K562 (cell line): ENCODE measurements around the gene GCK. TPM values are rescaled to one million over a fixed set of nuclear protein-coding genes. Genes with fewer than 3 reads are reported as not detected.

Experiments used
- ATAC-seq: fragments of 200-7000 bp; cut with Tn5 transposase; 3 replicates; pipeline ENCODE4 v1.9.1; 2020; ENCODE audit warnings: moderate library complexity
- BruUV-seq: library from RNA; stranded (reverse); fragments of 400-500 nt; replicated peaks from 2 replicates; lab custom pipeline; 2021; lab: Mats Ljungman, UMichigan
- CTCF ChIA-PET: fragments of 300-600 bp; formaldehyde crosslinking; extraction: SDS; loops from one replicate; lab custom pipeline; 2021; ENCODE audit warnings: low intra/inter-chr PET ratio; lab: Yijun Ruan, JAX
- POLR2A ChIA-PET: fragments of 300-600, 350-650 bp; sonication (Branson Sonifier 250); formaldehyde crosslinking; extraction: SDS; loops from one replicate; lab custom pipeline; 2021; ENCODE audit warnings: antibody characterized with exemption, inconsistent platforms; lab: Yijun Ruan, JAX
- DNase-seq, 4 experiments: peaks; one replicate each; pipeline versions ENCODE4 v3.0.0 to v3.0.0-alpha.2; 2011 to 2018; ENCODE audit warnings: low spot score in 3 of 4, mixed read lengths in 3 of 4; ENCODE audit errors: extremely low read depth in 1 of 4
- FAIRE-seq: peaks from 2 replicates; lab custom pipeline; 2011; peaks lifted over from hg19 to GRCh38; lab: Jason Lieb, UNC
- H2AFZ ChIP-seq: 2 replicates; pipeline ENCODE4 v1.6.0; 2011; ENCODE audit warnings: low read depth, low read length, control low read depth, inconsistent platforms
- H3K27ac ChIP-seq: fragments of 200-600 bp; 3 replicates; pipeline ENCODE4 v1.8.0; 2011; ENCODE audit warnings: low read depth, mild to moderate bottlenecking, control low read depth, inconsistent platforms, low read length, moderate library complexity, mixed read lengths; ENCODE audit errors: extremely low read depth
- H3K27me3 ChIP-seq, 2 experiments: fragments of 300-600 bp in 1 of 2; 2 replicates in 1 of 2; 3 replicates in 1 of 2; pipeline versions ENCODE4 v1.6.0 to v1.8.0; 2011; ENCODE audit warnings: inconsistent platforms in 2 of 2, low read length in 2 of 2, mild to moderate bottlenecking in 1 of 2, mixed read lengths in 1 of 2, moderate library complexity in 1 of 2; ENCODE audit not compliant: control insufficient read depth in 2 of 2, insufficient read depth in 2 of 2
- H3K36me3 ChIP-seq: fragments of 300-600 bp; 3 replicates; pipeline ENCODE4 v1.8.0; 2011; ENCODE audit warnings: mild to moderate bottlenecking, low read length, inconsistent platforms; ENCODE audit not compliant: control insufficient read depth, insufficient read depth
- H3K4me1 ChIP-seq, 2 experiments: fragments of 200-600 bp in 1 of 2; replicated peaks in 1 of 2; 2 replicates in 1 of 2; 3 replicates in 1 of 2; pipeline versions ENCODE4 v1.5.1 to v1.8.0; 2011; ENCODE audit warnings: inconsistent platforms in 2 of 2, low read length in 2 of 2, mild to moderate bottlenecking in 1 of 2, mixed read lengths in 1 of 2, moderate library complexity in 1 of 2; ENCODE audit not compliant: control insufficient read depth in 2 of 2, insufficient read depth in 2 of 2
- H3K4me2 ChIP-seq: 2 replicates; pipeline ENCODE4 v1.6.1; 2011; ENCODE audit warnings: low read length, control low read depth, inconsistent platforms, mixed read lengths; ENCODE audit not compliant: insufficient read depth
- H3K4me3 ChIP-seq: fragments of 200-600 bp; sonication (generic), shearing (Covaris generic); 2 replicates; pipeline ENCODE4 v1.5.1; 2016; ENCODE audit warnings: control low read depth, inconsistent platforms
- H3K79me2 ChIP-seq: fragments of 200-600 bp; 3 replicates; pipeline ENCODE4 v1.8.0; 2011; ENCODE audit warnings: low read length, inconsistent platforms; ENCODE audit not compliant: control insufficient read depth, insufficient read depth
- H3K9ac ChIP-seq, 2 experiments: 2 replicates each; pipeline versions ENCODE4 v1.6.0 to v1.6.1; 2011; ENCODE audit warnings: low read depth in 2 of 2, low read length in 2 of 2, control low read depth in 1 of 2, inconsistent platforms in 1 of 2, mild to moderate bottlenecking in 1 of 2, mixed read lengths in 1 of 2; ENCODE audit not compliant: insufficient read depth in 1 of 2
- H3K9me1 ChIP-seq: one replicate; pipeline ENCODE4 v1.6.0; 2011; ENCODE audit warnings: inconsistent platforms, mild to moderate bottlenecking, low read length, moderate library complexity; ENCODE audit not compliant: control insufficient read depth, insufficient read depth
- H3K9me3 ChIP-seq: replicated peaks from 2 replicates; pipeline ENCODE4 v1.5.1; 2011; ENCODE audit warnings: low read depth, low read length, inconsistent platforms; ENCODE audit not compliant: control insufficient read depth, insufficient read depth
- H4K20me1 ChIP-seq: replicated peaks from 2 replicates; pipeline ENCODE4 v1.6.1; 2011; ENCODE audit warnings: low read length, inconsistent platforms, mixed read lengths; ENCODE audit not compliant: control insufficient read depth, insufficient read depth
- ARHGAP35 ChIP-seq: fragments of 450-650 bp; IDR thresholded peaks from 2 replicates; pipeline ENCODE4 v1.6.1; 2018; ENCODE audit not compliant: partially characterized antibody
- CTBP1 ChIP-seq: fragments of 450-650 bp; IDR thresholded peaks from 2 replicates; pipeline ENCODE4 v1.6.1; 2016; ENCODE audit warnings: borderline replicate concordance
- FOXJ2 ChIP-seq: fragments of 200-800 bp; sonication (Bioruptor generic); IDR thresholded peaks from 2 replicates; pipeline ENCODE4 v1.6.1; 2016; ENCODE audit warnings: missing genetic modification characterization, missing compliant biosample characterization
- HDAC1 ChIP-seq, 2 experiments: fragments of 450-650 bp; IDR thresholded peaks; 2 replicates each; pipeline ENCODE4 v1.6.1; 2016 to 2017; ENCODE audit warnings: inconsistent platforms in 1 of 2, mild to moderate bottlenecking in 1 of 2, moderate library complexity in 1 of 2
- HLTF ChIP-seq: fragments of 450-650 bp; IDR thresholded peaks from 2 replicates; pipeline ENCODE4 v1.6.1; 2016
- KDM2B ChIP-seq: fragments of 250-450 bp; sonication (Bioruptor Pico); IDR thresholded peaks from 2 replicates; pipeline ENCODE4 v1.8.0; 2021; ENCODE audit warnings: mild to moderate bottlenecking, moderate library complexity
- NR2C2 ChIP-seq, 2 experiments: fragments of 200-800 bp in 1 of 2; sonication (Bioruptor generic) in 1 of 2; sonication (generic) in 1 of 2; formaldehyde crosslinking in 1 of 2; IDR thresholded peaks; 2 replicates each; pipeline versions ENCODE4 v1.6.1 to v1.8.0; 2016 to 2022; ENCODE audit warnings: mild to moderate bottlenecking in 1 of 2, missing compliant biosample characterization in 1 of 2, missing genetic modification characterization in 1 of 2, missing genetic modification reagents in 1 of 2
- POLR2A ChIP-seq: fragments of 450-650 bp; conservative IDR thresholded peaks from 2 replicates; pipeline ENCODE4 v1.6.1; 2016
- RBM34 ChIP-seq: fragments of 200-400 bp; formaldehyde crosslinking; IDR thresholded peaks from 2 replicates; pipeline ENCODE4 v1.6.1; 2018; ENCODE audit warnings: low read length, borderline replicate concordance; ENCODE audit not compliant: insufficient read depth
- SRSF9 ChIP-seq: fragments of 200-400 bp; formaldehyde crosslinking; IDR thresholded peaks from 2 replicates; pipeline ENCODE4 v1.6.1; 2017; ENCODE audit warnings: low read depth, low read length, borderline replicate concordance
- ZBTB2 ChIP-seq: fragments of 450-650 bp; IDR thresholded peaks from 2 replicates; pipeline ENCODE4 v1.6.1; 2016; ENCODE audit warnings: antibody characterized with exemption
- ZNF699 ChIP-seq: fragments of 250-450 bp; sonication (Bioruptor Pico); IDR thresholded peaks from 2 replicates; pipeline ENCODE4 v1.8.0; 2021; ENCODE audit warnings: mild to moderate bottlenecking, moderate library complexity; ENCODE audit not compliant: insufficient replicate concordance
- ZNF76 ChIP-seq: fragments of 250-450 bp; sonication (Bioruptor Pico); IDR thresholded peaks from 2 replicates; pipeline ENCODE4 v1.4.0; 2020; ENCODE audit warnings: mild to moderate bottlenecking, moderate library complexity, borderline replicate concordance
- WGBS: fragments of 100-300 bp; shearing (Covaris generic); methylation state at CpG from one replicate; pipeline ENCODE4 v1.1.6; 2016; ENCODE audit warnings: low coverage, mixed read lengths; ENCODE audit not compliant: insufficient coverage; ENCODE audit errors: missing lambda C conversion rate; 5-methylcytosine and 5-hydroxymethylcytosine counted together
- in situ Hi-C: fragments of 300-500 bp; cut with MboI; formaldehyde crosslinking; loops from 4 replicates; pipeline ENCODE4 v1.15.0; 2018; ENCODE audit warnings: inconsistent platforms, mixed read lengths
- intact Hi-C: fragments of 100-400 bp; cut with micrococcal nuclease; formaldehyde crosslinking; loops from 2 replicates; pipeline ENCODE4 v1.14.2; 2022
- polyA plus RNA-seq, 8 experiments: library from polyadenylated mRNA; depleted of rRNA in 4 of 8; stranded (reverse) in 5 of 8; unstranded in 3 of 8; fragments of >200 nt; fragmentation: Nextera tagmentation in 2 of 8; fragmentation: Illumina TruSeq in 1 of 8; extraction: Ambion mirVana in 2 of 8; extraction: Trizol in 1 of 8; gene quantifications; 2 replicates each; pipeline versions ENCODE4 v1.2.1 to v1.2.3, GENCODE V29; 2011 to 2014; ENCODE audit warnings: inconsistent platforms in 1 of 8, missing spikeins in 1 of 8
- total RNA-seq, 7 experiments: library from RNA; depleted of rRNA in 6 of 7; stranded (reverse); fragments of >200 nt in 6 of 7; fragmentation: Illumina TruSeq in 2 of 7; extraction: Trizol in 2 of 7; gene quantifications; 2 replicates each; pipeline versions ENCODE4 v1.2.1 to v1.2.3, GENCODE V29; 2011 to 2021; ENCODE audit warnings: low replicate concordance in 1 of 7

The GCK gene
- total and polyA plus RNA-seq, 9 of the 15 experiments (the other 6 are each of a cell fraction or from before 2014, with no cell fraction given): 0.11 to 0.55 (median 0.16) TPM; not detected in 3

DNA sequence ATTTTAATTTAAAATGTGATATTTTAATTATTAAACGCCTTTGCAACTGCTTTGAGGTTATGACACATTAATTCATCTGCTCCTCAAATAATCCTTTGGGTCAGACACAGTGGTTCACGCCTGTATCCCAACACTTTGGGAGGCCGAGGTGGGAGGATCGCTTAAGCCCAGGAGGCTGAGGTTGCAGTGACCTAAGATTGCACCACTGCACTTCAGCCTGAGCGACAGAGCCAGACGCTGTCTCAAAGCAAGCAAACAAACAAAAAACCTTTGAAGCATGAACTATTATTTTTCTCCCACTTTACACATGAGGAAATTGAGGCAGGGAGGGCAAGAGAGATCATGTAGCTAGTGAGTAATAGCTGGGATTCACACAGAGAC, 64.4 kb downstream of the GCK start (continued):
- no peak for TF ChIP-seq KDM2B (CRISPR knock-in tag)
- no peak for TF ChIP-seq ARHGAP35
- no peak for TF ChIP-seq ZNF699 (CRISPR knock-in tag)
- TF ChIP-seq POLR2A: no peak
- no peak for TF ChIP-seq SRSF9
- no peak for TF ChIP-seq HLTF

- in situ Hi-C loops: no loop called here
- FAIRE-seq: peak; percentile 82
- TF ChIP-seq RBM34 (peak; percentile 92; the same call in 1 of the 2 replicates), POLR2A (peak; percentile 84), ZBTB2 (peak; percentile 11; the same call in 1 of the 2 replicates), NR2C2 (CRISPR knock-in tag; IDR thresholded peaks at IDR 0.05) (no peak), NR2C2 (tag; IDR thresholded peaks at IDR 0.05) (peak; percentile 44; the same call in 1 of the 2 replicates), ZNF76 (no peak), CTBP1 (peak; percentile 86), HDAC1 (IDR thresholded peaks at IDR 0.05) (peak in 1 of 2 experiments; percentile 85; a peak in 2 of 4 replicates), FOXJ2 (tag) (no peak)
Measured at GRCh38 chr7:44123190-44124003, 65.8 kb downstream of the GCK start, which contains the start of gene POLD2. Gene POLD2, minus strand, starts transcription at chr7:44123548. Its CDS starts 1,495 bp downstream, at chr7:44122053.

More at GRCh38 chr7:44123190-44124003, 65.8 kb downstream of the GCK start, which contains the start of gene POLD2:
- Histone ChIP-seq H3K27me3 (no peaks in the 10 kb centered on the region), H3K9ac (peak within 1 kb of the TSS; percentile 90 to 95), H3K4me2 (peak within 1 kb of the TSS; percentile 91), H3K27ac (peak within 1 kb of the TSS; percentile 88), H4K20me1 (no peaks in the 10 kb centered on the region), H3K4me1 (peaks cover 14 to 26% of the 10 kb centered on the region in 2 experiments; a peak in 4 of 5 replicates), H3K9me1 (peaks cover 4% of the 10 kb centered on the region), H3K4me3 (peak within 1 kb of the TSS; percentile 93), H3K79me2 (peaks cover 48% of the 10 kb centered on the region), H3K9me3 (no peaks in the 10 kb centered on the region), H3K36me3 (peaks cover 40% of the 10 kb centered on the region), H2AFZ (peak within 1 kb of the TSS; percentile 97)
- ATAC-seq (peak; percentile 99), DNase-seq (peak; percentile 98 to 99 (median 98))
- ChIA-PET CTCF (no interaction called here), POLR2A (interaction anchor here (0.6 to 3.4 kb wide), 13 partner anchors 8 to 1163 kb away, joined by 3 to 12 read pairs (median 3); no protein-coding TSS in a partner anchor)
- no TSS peak for BruUV-seq
- WGBS: under 1% methylated on average over 71 of the region's 86 CpGs
- intact Hi-C loops: loop anchor here (1.0 kb wide), 1 partner anchor 41 kb away; the partner anchor contains the start of gene POLM
